GM12872 (cell line): ENCODE data around the gene HSD17B11.

Experiments used
- CTCF ChIP-seq: IDR thresholded peaks from 3 replicates; pipeline ENCODE4 v1.5.1; 2011; ENCODE audit warnings: low read depth, mild to moderate bottlenecking, low read length, moderate library complexity; ENCODE audit not compliant: insufficient read depth

Gene HSD17B11

GRCh38 chr4:87392183-87392582, 1.2 kb upstream of the HSD17B11 start:
- TF ChIP-seq CTCF = no peak

- no peak for TF ChIP-seq CTCF
Measured at GRCh38 chr4:87391576-87392054, 627 bp upstream of the HSD17B11 start.

- TF ChIP-seq CTCF = no peak
Measured at GRCh38 chr4:87390551-87390890, 467 bp downstream of the HSD17B11 start.

GRCh38 chr4:87388901-87389300, 2.1 kb downstream of the HSD17B11 start:
- no peak for TF ChIP-seq CTCF

GRCh38 chr4:87387237-87387636, 3.8 kb downstream of the HSD17B11 start:
- no peak for TF ChIP-seq CTCF

GRCh38 chr4:87382931-87383330, 8.1 kb downstream of the HSD17B11 start:
- no peak for TF ChIP-seq CTCF

- TF ChIP-seq CTCF = no peak
Measured at GRCh38 chr4:87382116-87382515, 8.9 kb downstream of the HSD17B11 start.

- TF ChIP-seq CTCF = no peak
Measured at GRCh38 chr4:87377816-87378215, 13.2 kb downstream of the HSD17B11 start.
